HG03571 (cell line): ENCODE data around the gene MAGEA4.

Source experiments
- ATAC-seq: cut with Tn5 transposase; IDR thresholded peaks from one replicate; pipeline ENCODE4 v1.9.1; 2021; ENCODE audit not compliant: unreplicated experiment

The MAGEA4 gene

GRCh38 chrX:151922692-151923091, 10.0 kb downstream of the MAGEA4 start:
- ATAC-seq: no peak

- ATAC-seq: no peak
These were observed 11.0 kb downstream of the MAGEA4 start for GRCh38 chrX:151923648-151924047.

GRCh38 chrX:151929126-151929525, 16.4 kb downstream of the MAGEA4 start:
- ATAC-seq: no peak

GRCh38 chrX:151935358-151935757, 22.7 kb downstream of the MAGEA4 start:
- no peak for ATAC-seq

GRCh38 chrX:151938172-151938571, 25.5 kb downstream of the MAGEA4 start:
- ATAC-seq: no peak

GRCh38 chrX:151954730-151955129, 42.0 kb downstream of the MAGEA4 start:
- no peak for ATAC-seq

GRCh38 chrX:151958101-151958500, 45.4 kb downstream of the MAGEA4 start:
- ATAC-seq: no peak

- ATAC-seq: no peak
These were observed 49.3 kb downstream of the MAGEA4 start for GRCh38 chrX:151962034-151962433.

- no peak for ATAC-seq
These were observed 53.5 kb downstream of the MAGEA4 start for GRCh38 chrX:151966236-151966635.

- ATAC-seq: no peak
These were observed 57.3 kb downstream of the MAGEA4 start for GRCh38 chrX:151970027-151970426.

- ATAC-seq: no peak
These were observed 58.0 kb downstream of the MAGEA4 start for GRCh38 chrX:151970661-151971060.

GRCh38 chrX:151973060-151973661, 60.5 kb downstream of the MAGEA4 start:
- ATAC-seq: no peak

GRCh38 chrX:151973851-151974335, 61.2 kb downstream of the MAGEA4 start:
- no peak for ATAC-seq
